GM10248 (cell line): ENCODE measurements around the gene HSD11B2.
"Not testable (repeated sequence)": the region's sequence is repeated elsewhere in the genome, so short reads cannot be mapped to it uniquely, and the experiment has no call there.

ENCODE experiments used
- CTCF ChIA-PET: fragments of 300-600 bp; sonication (Branson Sonifier 250); formaldehyde crosslinking; extraction: SDS; loops from one replicate; lab custom pipeline; 2021; ENCODE audit warnings: antibody characterized with exemption; lab: Yijun Ruan, JAX
- POLR2A ChIA-PET: fragments of 350-650 bp; sonication (Branson Sonifier 250); formaldehyde crosslinking; extraction: SDS; loops from one replicate; lab custom pipeline; 2020; ENCODE audit warnings: antibody characterized with exemption; lab: Yijun Ruan, JAX
- DNase-seq: peaks from one replicate; pipeline ENCODE4 v3.0.0; 2012; ENCODE audit errors: extremely low spot score
- TF ChIP-seq, protein P1 (sequence below): IDR thresholded peaks from 2 replicates; pipeline ENCODE4 v1.5.1; 2012; ENCODE audit warnings: mild to moderate bottlenecking, low read depth; ENCODE audit errors: extremely low read depth, missing control alignments, control extremely low read depth

HSD11B2 gene

DNA sequence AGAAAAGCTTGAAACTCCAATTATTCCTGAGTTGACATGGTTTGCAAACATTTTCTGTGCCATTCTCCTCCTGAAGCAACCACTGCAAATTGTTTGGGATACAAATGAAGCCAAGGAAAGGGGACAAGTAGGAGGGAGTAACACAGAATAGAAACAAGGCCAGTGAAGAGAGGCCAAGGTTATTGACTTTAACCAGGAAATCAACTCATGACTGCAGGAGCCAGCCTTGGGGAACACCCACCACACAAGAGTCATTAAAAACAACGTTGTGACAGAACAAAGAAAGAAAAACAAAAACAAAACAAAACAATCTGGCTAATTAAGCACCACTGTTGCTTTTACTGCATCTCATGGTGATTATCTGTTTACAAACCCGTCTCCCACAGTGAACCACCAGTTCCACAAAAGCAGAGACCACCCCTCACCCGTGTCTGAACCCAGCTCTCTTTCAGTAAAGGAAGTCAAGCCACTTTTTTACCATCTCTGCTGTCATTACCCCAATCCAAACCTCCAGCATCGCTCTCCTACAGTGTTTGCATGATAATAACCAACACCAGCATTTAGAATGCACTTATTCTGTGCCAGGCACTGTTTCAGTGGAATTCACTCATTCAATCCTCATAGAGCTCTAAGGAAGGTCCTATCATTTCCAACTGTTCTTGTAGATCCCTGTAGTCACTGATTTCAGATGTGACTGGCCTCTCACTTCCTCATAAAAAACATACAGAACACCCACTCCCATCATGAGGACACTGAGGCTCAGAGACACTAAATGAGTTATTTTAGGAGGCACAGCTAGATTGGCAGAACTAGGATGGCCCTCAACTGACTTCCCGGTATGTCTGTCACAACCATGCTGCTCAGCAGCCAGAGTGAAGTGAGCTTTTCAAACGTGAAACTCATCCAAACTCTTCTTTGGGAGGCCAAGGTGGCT, 16.7 kb upstream of the HSD11B2 start:
- DNase-seq = no peak
- TF ChIP-seq, protein P1, sequence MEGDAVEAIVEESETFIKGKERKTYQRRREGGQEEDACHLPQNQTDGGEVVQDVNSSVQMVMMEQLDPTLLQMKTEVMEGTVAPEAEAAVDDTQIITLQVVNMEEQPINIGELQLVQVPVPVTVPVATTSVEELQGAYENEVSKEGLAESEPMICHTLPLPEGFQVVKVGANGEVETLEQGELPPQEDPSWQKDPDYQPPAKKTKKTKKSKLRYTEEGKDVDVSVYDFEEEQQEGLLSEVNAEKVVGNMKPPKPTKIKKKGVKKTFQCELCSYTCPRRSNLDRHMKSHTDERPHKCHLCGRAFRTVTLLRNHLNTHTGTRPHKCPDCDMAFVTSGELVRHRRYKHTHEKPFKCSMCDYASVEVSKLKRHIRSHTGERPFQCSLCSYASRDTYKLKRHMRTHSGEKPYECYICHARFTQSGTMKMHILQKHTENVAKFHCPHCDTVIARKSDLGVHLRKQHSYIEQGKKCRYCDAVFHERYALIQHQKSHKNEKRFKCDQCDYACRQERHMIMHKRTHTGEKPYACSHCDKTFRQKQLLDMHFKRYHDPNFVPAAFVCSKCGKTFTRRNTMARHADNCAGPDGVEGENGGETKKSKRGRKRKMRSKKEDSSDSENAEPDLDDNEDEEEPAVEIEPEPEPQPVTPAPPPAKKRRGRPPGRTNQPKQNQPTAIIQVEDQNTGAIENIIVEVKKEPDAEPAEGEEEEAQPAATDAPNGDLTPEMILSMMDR = no peak
- CTCF ChIA-PET = interaction anchor here (0.9 to 6.0 kb wide), 6 partner anchors 11 to 154 kb away, joined by 3 to 33 read pairs (median 4); no protein-coding TSS in a partner anchor
- POLR2A ChIA-PET = no interaction called here

DNA sequence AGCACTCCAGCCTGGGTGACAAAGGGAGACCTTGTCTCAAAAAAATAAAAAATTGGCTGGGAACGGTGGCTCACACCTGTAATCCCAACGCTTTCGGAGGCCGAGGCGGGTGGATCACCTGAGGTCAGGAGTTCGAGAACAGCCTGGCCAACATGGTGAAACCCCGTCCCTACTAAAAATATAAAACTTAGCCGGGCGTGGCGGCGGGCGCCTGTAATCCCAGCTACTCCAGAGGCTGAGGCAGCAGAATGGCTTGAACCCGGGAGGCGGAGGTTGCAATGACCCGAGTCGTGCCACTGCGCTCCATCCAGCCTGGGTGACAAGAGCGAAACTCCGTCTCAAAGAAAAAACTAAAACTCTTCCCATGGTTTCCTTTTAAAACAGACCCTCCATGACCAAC, 15.5 kb upstream of the HSD11B2 start:
- CTCF ChIA-PET = interaction anchor here (1.0 to 6.0 kb wide), 3 partner anchors 13 to 155 kb away, joined by 4 to 33 read pairs (median 8); no protein-coding TSS in a partner anchor
- DNase-seq, POLR2A ChIA-PET: not testable (repeated sequence)

DNA sequence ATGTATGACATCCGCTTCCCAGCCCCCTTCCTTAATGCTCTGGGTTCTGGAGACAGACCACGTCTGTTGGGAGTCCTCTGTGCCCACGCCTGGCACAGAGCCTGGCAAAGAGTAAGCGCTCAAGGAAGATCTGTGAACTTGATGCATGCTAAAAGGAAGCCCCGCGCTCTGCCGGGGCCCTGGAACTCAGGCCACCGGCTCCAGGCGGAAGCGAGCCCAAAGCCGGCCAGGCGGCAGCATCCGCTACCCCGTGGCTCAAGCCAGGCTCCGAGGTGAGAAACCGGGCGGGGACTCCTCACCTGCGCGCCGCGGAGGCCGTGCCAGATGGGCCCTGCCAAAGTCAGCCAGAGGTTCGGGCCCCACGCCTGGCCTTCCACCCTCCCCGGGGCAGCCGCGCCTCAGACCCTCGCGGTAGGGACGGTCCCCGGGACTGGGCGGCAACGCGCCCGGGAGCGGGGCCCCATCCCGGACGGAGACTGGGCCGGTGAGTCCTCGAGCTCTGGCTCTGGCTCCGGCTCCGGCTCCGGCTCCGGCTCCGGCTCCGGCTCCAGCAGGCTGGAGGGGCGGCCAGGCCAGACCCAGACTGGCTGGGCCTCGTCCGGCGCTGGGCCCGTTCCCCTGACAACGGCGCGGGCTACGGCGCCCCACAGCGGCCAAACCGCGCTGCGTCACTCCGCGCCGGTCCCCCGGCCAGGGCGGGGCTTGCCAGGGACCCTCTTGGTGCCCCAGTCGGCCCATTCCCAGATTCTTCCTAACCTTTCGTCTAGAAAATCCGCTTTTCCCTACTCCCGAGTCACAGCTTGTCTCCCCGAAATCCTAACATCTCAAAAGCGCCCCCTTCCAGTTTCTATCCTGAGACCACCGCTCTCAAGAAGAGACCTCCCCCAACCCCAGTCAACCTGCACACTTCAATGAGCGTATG, 14.8 kb upstream of the HSD11B2 start, which contains the start of gene ZDHHC1:
Gene ZDHHC1, minus strand, starts transcription at position 606 of the 922 bp plus-strand sequence. CDS start 8,702 bp downstream, outside the sequence.
- POLR2A ChIA-PET = no interaction called here
- DNase-seq = peak; percentile 87

DNA sequence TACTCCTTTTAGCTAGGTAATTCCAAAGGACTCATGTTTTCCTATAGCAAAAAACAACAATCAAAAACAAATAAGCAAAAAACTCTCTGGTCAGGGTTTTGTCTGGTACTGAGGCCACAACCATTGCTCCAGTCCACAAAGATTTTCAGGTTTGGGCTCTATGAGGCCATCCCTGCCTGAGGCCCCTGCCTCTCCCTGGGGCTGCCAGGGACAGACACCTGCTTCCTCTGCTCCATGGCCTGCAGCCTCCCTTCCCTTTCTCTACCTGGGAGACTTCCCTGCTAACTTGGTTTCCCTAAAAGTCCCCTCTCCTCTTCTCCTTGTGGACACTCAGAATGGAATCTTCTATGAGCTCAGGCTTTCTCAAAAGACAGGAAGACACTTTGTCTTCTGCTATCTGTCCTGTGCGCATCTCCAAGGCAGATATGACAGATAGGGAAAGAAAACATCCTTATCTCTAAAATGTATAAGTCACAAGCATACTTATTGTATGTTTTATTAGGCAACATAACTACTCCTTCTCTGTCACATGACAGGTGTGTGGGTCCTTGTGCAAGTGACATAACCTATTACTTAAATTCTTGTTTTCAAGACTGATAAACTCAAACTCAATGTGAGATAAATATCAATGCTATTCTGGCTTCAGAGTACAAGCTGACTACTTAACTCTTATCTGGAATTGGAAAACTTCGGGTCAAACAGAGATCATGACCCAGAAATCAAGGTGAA, 13.4 kb upstream of the HSD11B2 start:
- TF ChIP-seq, protein P1 = no peak
- ChIA-PET POLR2A (no interaction called here), CTCF (interaction anchor here (0.8 to 3.4 kb wide), 10 partner anchors 10 to 464 kb away, joined by 3 to 44 read pairs (median 4); no protein-coding TSS in a partner anchor)
- DNase-seq = no peak

More for the DNA sequence above, 14.8 kb upstream of the HSD11B2 start, which contains the start of gene ZDHHC1:
- TF ChIP-seq, protein P1 = peak; percentile 76
- CTCF ChIA-PET = interaction anchor here (0.7 to 3.4 kb wide), 18 partner anchors 11 to 178 kb away, joined by 3 to 44 read pairs (median 3); partner anchors contain the start of gene ATP6V0D1

DNA sequence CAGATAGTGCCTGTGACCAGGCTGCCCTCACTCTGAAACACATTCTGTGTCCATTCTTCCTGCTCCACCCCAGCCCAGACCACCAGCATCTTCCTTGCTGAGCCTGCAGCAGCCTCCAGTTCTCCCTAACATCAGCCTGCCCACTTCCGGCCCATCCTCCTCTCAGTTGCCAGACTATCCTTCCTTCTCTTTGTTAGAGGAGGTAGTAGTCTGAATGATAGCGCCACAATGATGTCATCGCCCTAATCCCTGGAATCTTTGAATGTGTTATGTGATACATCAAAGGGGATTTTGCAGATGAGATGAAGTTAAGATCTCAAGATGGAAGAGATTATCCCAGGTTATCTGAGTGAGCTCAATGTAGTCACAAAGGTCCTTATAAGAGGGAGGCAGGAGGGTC, 11.4 kb upstream of the HSD11B2 start:
- ChIA-PET POLR2A (no interaction called here), CTCF (interaction anchor here (1.4 kb wide), 1 partner anchor 48 kb away, joined by 3 read pairs; no protein-coding TSS in a partner anchor)
- TF ChIP-seq, protein P1 = no peak
- no peak for DNase-seq

DNA sequence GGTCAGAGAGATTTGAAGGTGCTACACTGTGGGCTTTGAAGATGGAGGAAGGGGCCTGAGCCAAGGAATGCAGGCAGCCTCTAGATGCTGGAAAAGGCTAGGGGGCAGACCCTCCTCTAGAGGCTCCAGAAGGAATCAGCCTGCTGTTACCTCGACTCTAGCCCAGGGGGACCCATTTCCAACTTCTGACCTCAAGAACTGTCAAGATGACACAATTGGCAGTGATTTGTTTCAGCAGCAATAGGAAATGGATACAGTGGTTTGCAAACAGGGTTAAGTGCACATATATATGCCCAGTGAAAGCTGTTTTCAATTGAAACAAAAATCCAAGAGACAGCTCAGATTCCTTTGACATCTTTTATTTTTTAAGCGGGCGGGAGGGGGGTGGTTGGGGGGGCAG, 11.0 kb upstream of the HSD11B2 start:
- ChIA-PET POLR2A (no interaction called here), CTCF (interaction anchor here (1.1 kb wide), 1 partner anchor 46 kb away, joined by 5 read pairs; no protein-coding TSS in a partner anchor)
- no peak for DNase-seq
- TF ChIP-seq, protein P1 = no peak
